Raji (cell line): ENCODE results near the gene PGBD2.

Source experiments
- POLR2A ChIP-seq: IDR thresholded peaks from 2 replicates; pipeline ENCODE4 v1.6.1; 2011; ENCODE audit warnings: low read depth, low read length, control low read depth; ENCODE audit not compliant: insufficient read depth

The PGBD2 gene

DNA sequence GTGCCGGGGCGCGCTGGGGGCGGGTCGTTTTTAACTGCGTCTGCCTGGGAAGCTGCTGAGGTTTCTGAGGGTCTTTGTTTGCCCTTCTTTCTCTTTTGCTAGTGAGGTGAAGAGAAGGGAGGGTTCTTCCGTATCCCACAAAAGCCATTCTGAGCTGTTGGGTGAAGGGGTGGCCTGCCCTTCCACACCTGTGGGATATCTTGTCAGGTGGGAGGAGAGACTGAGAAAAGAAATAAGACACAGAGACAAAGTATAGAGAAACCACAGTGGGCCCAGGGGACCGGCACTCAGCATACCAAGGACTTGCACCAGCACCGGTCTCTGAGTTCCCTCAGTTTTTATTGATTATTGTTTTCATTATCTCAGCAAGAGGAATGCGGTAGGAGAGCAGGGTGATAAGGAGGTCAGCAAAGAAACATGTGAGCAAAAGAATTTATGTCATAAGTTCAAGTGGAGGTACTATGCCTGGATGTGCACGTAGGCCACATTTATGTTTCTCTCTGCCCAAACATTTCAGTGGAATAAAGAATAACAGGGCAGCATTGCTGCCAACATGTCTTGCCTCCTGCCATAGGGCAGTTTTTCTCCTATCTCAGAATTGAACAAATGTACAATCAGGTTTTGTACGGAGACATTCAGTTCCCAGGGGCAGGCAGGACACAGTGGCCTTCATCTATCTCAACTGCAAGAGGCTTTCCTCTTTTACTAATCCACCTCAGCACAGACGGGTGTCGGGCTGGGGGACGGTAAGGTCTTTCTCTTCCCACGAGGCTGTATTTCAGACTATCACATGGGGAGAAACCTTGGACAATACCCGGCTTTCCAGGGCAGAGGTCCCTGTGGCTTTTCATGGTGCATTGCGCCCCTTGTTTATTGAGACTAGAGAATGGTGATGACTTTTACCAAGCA, 972 bp downstream of the PGBD2 start:
- no peak for TF ChIP-seq POLR2A

- TF ChIP-seq POLR2A, result no peak
Observed at GRCh38 chr1:248910761-248911160, 4.7 kb downstream of the PGBD2 start.

- no peak for TF ChIP-seq POLR2A
Observed at GRCh38 chr1:248913933-248914332, 7.9 kb downstream of the PGBD2 start.

GRCh38 chr1:248914796-248915381, 8.9 kb downstream of the PGBD2 start:
- no peak for TF ChIP-seq POLR2A

- TF ChIP-seq POLR2A, result no peak
Observed at GRCh38 chr1:248918131-248918530, 12.1 kb downstream of the PGBD2 start.

GRCh38 chr1:248923352-248924338, 17.6 kb downstream of the PGBD2 start:
- no peak for TF ChIP-seq POLR2A

- TF ChIP-seq POLR2A, result no peak
Observed at GRCh38 chr1:248924696-248925532, 18.9 kb downstream of the PGBD2 start.

DNA sequence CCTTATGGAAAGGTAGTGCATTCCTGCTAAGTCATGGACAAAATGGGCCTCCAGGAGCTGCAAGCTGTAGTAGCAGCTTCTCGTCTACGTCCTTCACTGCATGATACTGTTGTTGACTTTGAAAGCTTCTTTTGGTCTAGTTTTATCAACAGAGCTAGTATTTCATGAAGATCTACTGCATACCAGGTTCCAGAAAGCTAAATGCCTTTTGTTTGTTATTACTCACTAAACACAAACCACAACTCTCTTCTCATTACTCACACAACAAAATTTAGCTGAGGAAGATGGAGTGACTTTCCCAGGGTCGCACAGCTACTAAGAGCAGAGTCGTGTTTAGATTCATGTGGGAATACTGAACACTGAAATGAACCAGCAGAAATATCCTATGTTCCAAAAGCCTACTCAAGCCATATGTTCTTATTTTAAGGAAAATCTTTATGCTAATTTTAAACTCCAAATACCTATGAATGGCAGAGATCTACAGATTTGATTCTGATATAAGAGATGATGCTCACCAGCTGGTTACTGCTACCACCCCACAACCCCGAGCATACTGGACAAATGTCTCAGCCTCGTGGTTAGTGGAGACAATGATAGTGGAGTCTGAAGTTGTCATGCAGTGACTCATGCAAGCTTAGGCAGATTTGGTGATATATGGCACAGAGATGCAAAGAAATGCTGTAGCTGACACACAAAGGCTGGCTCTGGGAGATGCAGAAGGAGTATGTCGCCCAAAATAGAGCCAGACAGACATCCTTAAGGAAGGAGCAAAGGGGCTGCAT, 20.6 kb downstream of the PGBD2 start:
- TF ChIP-seq POLR2A, result no peak
